HG02852 (cell line): ENCODE data around the gene LOXHD1.

Source experiments
- ATAC-seq: cut with Tn5 transposase; IDR thresholded peaks from one replicate; pipeline ENCODE4 v1.9.1; 2021; ENCODE audit warnings: mild to moderate bottlenecking, moderate library complexity; ENCODE audit not compliant: unreplicated experiment

Gene LOXHD1

GRCh38 chr18:46581648-46582047 lies 75.4 kb downstream of the LOXHD1 start:
- no peak for ATAC-seq

GRCh38 chr18:46578987-46579386 lies 78.0 kb downstream of the LOXHD1 start:
- ATAC-seq, result no peak

DNA sequence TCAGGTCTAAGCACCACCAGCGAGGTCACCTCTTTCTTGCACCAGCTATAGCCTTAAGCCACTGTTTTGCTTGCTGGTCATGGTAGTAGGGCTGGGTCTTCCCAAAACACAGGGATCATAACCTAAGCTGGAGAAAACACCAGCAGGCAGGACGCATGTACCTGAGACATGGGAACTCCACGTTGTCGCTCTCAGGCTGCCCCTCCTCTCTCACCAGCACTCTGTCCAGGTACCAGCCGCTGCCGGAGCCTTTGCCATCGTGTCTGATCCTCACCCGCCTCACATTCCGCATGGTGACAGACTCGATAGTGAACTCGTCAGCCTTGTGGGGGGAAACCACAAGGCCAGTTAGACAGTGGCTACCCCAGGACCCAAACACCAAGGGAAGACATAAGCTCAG lies 79.5 kb downstream of the LOXHD1 start:
- ATAC-seq, result no peak

DNA sequence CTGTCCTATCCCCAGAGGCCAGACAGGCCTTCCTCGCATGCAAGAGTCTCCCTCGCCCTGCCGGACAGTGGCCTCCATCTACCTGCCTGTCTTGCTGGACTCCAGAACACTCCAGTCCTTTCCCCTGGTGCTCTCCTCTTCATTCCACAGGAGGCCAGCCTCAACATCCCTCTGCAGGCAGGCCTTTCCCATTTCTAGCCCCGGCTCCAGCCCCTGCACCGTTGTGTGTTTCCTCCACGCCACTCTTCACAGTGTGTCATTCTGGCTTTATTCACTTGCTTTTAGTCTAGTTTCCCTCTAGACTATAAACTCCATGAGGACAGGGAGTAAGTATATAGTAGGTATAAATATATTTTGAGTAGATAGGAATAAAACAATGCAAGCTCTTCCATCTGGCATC lies 81.2 kb downstream of the LOXHD1 start:
- no peak for ATAC-seq

DNA sequence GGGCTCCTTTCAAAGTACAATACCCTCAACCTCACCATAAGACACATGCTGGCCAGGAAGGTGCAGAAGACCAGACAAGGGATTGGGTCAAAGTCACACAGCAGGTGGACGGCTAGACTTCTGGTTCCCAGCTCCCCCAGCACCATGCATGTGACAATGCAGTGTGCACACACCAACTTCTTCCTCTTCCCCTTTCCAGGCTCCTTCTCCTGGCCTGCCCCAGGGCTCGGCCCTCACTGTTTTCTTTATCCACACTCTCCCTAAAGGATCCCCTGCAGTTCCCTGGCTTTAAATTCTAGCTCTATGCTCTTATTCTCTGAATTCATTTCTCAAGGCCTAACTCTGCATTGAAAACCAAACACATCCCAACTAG lies 82.3 kb downstream of the LOXHD1 start:
- no peak for ATAC-seq

- peak; percentile 83 for ATAC-seq
These were observed 82.8 kb downstream of the LOXHD1 start for GRCh38 chr18:46574000-46574742.

- ATAC-seq, result no peak
These were observed 83.9 kb downstream of the LOXHD1 start for GRCh38 chr18:46573156-46573555.

- no peak for ATAC-seq
These were observed 85.3 kb downstream of the LOXHD1 start for GRCh38 chr18:46571756-46572155.

DNA sequence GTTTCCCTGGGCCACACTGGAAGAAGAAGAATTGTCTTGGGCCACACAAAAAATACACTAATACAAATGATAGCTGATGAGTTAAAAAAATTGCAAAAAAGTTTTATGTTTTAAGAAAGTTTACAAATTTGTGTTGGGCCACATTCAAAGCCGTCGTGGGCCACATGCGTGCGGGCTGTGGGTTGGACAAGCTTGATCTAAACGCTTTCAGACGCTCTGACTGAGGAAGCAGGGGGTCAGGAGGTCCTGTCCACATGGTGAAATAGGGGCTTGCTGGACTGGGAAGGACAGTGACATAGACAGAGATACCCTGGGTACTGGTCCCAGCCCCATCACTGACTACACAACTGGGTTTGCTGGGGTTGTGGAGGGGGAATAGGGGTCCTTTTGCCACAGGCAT lies 86.4 kb downstream of the LOXHD1 start:
- ATAC-seq, result no peak

DNA sequence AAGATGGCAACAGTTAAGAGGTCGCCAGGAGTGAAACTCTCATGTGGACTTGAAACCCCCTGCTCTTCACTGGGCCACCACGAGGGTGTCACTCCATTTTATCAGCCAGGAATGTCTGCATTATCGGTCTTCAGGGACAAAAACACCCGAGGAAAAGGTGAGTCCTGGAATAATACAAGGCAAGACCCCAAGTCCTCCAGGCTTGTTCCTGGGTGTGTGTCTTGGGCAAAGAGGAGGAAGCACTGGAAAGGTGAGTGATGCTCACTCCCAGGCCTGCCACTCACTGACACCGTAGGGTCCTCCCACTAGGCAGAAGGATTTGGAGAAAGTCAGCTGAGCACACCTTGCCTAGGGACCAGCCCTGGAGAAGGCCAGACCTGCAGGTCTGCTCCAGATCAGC lies 86.9 kb downstream of the LOXHD1 start:
- ATAC-seq, result no peak

- no peak for ATAC-seq
These were observed 87.8 kb downstream of the LOXHD1 start for GRCh38 chr18:46569211-46569610.

DNA sequence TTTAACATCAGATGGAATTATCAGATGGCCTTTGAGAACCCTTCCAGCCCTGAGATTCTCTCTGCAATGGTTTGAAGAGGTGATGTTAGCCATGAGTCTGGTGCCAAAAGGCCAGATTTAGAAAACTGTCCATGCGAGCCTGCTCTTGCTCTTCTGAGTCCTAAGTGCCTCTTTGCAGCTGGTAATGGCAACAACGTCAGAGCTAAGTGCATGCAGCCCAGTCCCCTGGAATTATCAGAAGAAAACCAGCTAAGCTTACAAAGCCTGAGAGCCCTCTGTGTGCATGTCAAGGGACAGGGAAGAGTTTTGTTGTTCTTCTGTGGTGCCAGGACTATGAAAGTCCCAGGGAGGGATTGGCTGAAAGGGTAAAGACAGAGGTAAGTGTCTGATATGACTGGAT lies 89.8 kb downstream of the LOXHD1 start:
- no peak for ATAC-seq

GRCh38 chr18:46566111-46566510 lies 90.9 kb downstream of the LOXHD1 start:
- no peak for ATAC-seq

GRCh38 chr18:46565256-46565655 lies 91.8 kb downstream of the LOXHD1 start:
- no peak for ATAC-seq

GRCh38 chr18:46563317-46563716 lies 93.7 kb downstream of the LOXHD1 start:
- no peak for ATAC-seq

DNA sequence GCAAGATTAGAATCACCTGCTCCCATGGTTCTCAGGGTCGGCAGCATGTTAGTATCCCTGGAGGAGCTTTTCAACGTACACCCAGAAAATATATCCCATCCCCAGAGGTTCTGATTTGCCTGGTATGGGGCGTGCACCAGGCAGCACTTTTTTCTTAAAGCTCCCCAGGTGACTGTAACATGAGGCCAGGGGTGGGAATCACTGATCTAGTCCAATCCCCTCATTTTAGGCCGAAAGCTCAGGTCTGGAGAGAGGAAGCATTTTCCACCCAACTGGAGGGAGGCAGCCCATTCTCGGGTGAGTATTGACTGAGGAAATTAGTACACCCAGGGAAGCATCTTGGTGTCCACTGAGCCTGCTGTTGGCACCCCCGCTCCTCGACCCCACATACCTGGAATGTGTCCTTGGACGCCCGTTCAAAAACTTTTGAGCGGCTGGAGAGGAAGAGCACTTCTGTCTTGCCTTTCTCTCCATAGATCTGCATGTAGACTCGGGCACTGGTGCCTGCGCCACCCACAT lies 94.3 kb downstream of the LOXHD1 start:
- no peak for ATAC-seq

DNA sequence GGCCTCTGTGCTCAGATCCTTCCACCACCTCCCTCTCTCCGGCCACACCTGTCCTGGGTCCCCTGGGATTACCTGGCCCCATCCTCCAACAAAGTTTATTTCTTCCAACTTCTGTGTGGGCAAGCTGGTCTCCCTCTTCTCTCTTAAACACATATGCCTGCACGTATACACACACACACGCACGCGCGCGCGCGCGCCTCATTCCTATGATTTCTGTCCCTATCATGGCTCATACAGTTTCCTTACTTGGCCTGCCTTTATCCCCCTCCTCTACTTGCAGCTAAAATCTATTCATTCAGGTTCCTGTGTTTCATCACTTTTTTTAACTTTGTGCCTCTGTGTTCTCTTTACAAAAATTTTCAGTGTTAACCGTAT lies 96.4 kb downstream of the LOXHD1 start:
- ATAC-seq, result no peak

- no peak for ATAC-seq
These were observed 96.9 kb downstream of the LOXHD1 start for GRCh38 chr18:46559946-46560670.

GRCh38 chr18:46559296-46559695 lies 97.7 kb downstream of the LOXHD1 start:
- no peak for ATAC-seq

- no peak for ATAC-seq
These were observed 100.3 kb downstream of the LOXHD1 start for GRCh38 chr18:46556590-46557206.

GRCh38 chr18:46555724-46556123 lies 101.3 kb downstream of the LOXHD1 start:
- ATAC-seq, result no peak

DNA sequence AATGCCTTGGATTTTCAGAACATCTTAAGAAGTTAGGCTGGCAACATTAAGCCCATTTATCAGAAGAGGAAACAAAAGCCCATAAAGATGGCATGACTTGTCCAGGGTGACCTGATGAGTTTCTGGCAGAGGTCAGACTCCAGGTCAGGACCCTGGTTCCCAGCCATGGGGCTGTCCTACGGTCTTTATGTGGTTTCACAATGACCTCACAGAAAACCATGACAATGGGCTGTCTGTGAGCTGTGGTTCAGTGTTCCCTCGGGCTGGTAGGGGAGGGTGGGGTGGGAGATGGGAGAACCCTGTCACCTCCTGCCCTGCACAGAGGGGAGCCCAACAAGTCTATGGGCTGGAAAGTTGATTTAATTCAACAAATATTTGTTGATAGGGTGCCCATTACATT lies 101.8 kb downstream of the LOXHD1 start:
- no peak for ATAC-seq
